Endothelial cell (in vitro differentiated cells): ENCODE results near the gene EDEM2. TPM values are rescaled to one million over a fixed set of nuclear protein-coding genes. Genes with fewer than 3 reads are reported as not detected.

Source experiments
- DNase-seq: peaks from one replicate; pipeline ENCODE4 v3.0.0; 2021; ENCODE audit warnings: low spot score
- H3K27ac Mint-ChIP-seq: one replicate; pipeline ENCODE4 v1.8.0; 2021; ENCODE audit warnings: mixed read lengths, inconsistent platforms; ENCODE audit not compliant: unreplicated experiment
- H3K27me3 Mint-ChIP-seq: one replicate; pipeline ENCODE4 v1.8.0; 2021; ENCODE audit warnings: mild to moderate bottlenecking, moderate library complexity, mixed read lengths, inconsistent platforms; ENCODE audit not compliant: unreplicated experiment
- H3K36me3 Mint-ChIP-seq: one replicate; pipeline ENCODE4 v1.8.0; 2021; ENCODE audit warnings: mild to moderate bottlenecking, low read depth, mixed read lengths, inconsistent platforms; ENCODE audit not compliant: unreplicated experiment
- H3K4me1 Mint-ChIP-seq: one replicate; pipeline ENCODE4 v1.8.0; 2021; ENCODE audit warnings: mild to moderate bottlenecking, mixed read lengths, inconsistent platforms; ENCODE audit not compliant: unreplicated experiment
- H3K4me3 Mint-ChIP-seq: one replicate; pipeline ENCODE4 v1.8.0; 2021; ENCODE audit warnings: mild to moderate bottlenecking, mixed read lengths, inconsistent platforms; ENCODE audit not compliant: unreplicated experiment
- H3K9me3 Mint-ChIP-seq: one replicate; pipeline ENCODE4 v1.8.0; 2021; ENCODE audit warnings: mixed read lengths, inconsistent platforms; ENCODE audit not compliant: unreplicated experiment
- CTCF ChIP-seq: fragments of 200-600 bp; sonication (generic); IDR thresholded peaks from one replicate; pipeline ENCODE4 v1.5.0; 2021; ENCODE audit warnings: antibody characterized with exemption; ENCODE audit not compliant: unreplicated experiment
- total RNA-seq: library from RNA; stranded (reverse); fragmentation: NEBNext Ultra II Directional; extraction: Animal tissue kit (Norgen Biotek cat#: 25700); gene quantifications from one replicate; pipeline ENCODE4 v1.2.1, GENCODE V29; 2021; ENCODE audit not compliant: unreplicated experiment

Gene EDEM2
- total RNA-seq, 1 donor from 2014 or later = 43.5 TPM

- Mint-ChIP-seq H3K4me1 (no peaks in the 10 kb centered on the region), H3K36me3 (peaks cover 41% of the 10 kb centered on the region), H3K4me3 (no peak overlapping the region), H3K27ac (no peak overlapping the region), H3K27me3 (no peaks in the 10 kb centered on the region), H3K9me3 (no peaks in the 10 kb centered on the region)
- no peak for DNase-seq
- no peak for TF ChIP-seq CTCF
Measured at GRCh38 chr20:35133735-35134134, 13.4 kb downstream of the EDEM2 start.

- Mint-ChIP-seq H3K9me3 (no peaks in the 10 kb centered on the region), H3K4me3 (no peak overlapping the region), H3K4me1 (no peaks in the 10 kb centered on the region), H3K27ac (no peak overlapping the region), H3K27me3 (no peaks in the 10 kb centered on the region), H3K36me3 (peaks cover 41% of the 10 kb centered on the region)
- DNase-seq = no peak
- no peak for TF ChIP-seq CTCF
Measured at GRCh38 chr20:35133031-35133430, 14.1 kb downstream of the EDEM2 start.

GRCh38 chr20:35131934-35132333 is 15.2 kb downstream of the EDEM2 start:
- TF ChIP-seq CTCF = no peak
- Mint-ChIP-seq H3K36me3 (peaks cover 40% of the 10 kb centered on the region), H3K27me3 (no peaks in the 10 kb centered on the region), H3K9me3 (no peaks in the 10 kb centered on the region), H3K4me3 (no peak overlapping the region), H3K4me1 (no peaks in the 10 kb centered on the region), H3K27ac (no peak overlapping the region)
- DNase-seq = no peak

- Mint-ChIP-seq H3K4me1 (peaks cover 5% of the 10 kb centered on the region), H3K27me3 (no peaks in the 10 kb centered on the region), H3K27ac (no peak overlapping the region), H3K9me3 (no peaks in the 10 kb centered on the region), H3K36me3 (peaks cover 46% of the 10 kb centered on the region), H3K4me3 (no peak overlapping the region)
- no peak for DNase-seq
- TF ChIP-seq CTCF = no peak
Measured at GRCh38 chr20:35129647-35130069, 17.5 kb downstream of the EDEM2 start.

GRCh38 chr20:35125753-35126152 is 21.4 kb downstream of the EDEM2 start:
- no peak for DNase-seq
- H3K27ac Mint-ChIP-seq = no peak overlapping the region
- H3K36me3 Mint-ChIP-seq = peaks cover 35% of the 10 kb centered on the region
- H3K9me3 Mint-ChIP-seq = no peaks in the 10 kb centered on the region
- no peak overlapping the region for H3K4me3 Mint-ChIP-seq
- H3K27me3 Mint-ChIP-seq = no peaks in the 10 kb centered on the region
- peaks cover 34% of the 10 kb centered on the region for H3K4me1 Mint-ChIP-seq
- TF ChIP-seq CTCF = no peak
